Keratinocyte (primary cell): ENCODE measurements around the gene HABP2. TPM values are rescaled to one million over a fixed set of nuclear protein-coding genes. Genes with fewer than 3 reads are reported as not detected.

ENCODE experiments used
- DNase-seq: peaks from one replicate; pipeline ENCODE4 v3.0.0-alpha.2; 2011; ENCODE audit warnings: low read depth, missing footprints, low spot score
- FAIRE-seq: peaks from 2 replicates; lab custom pipeline; 2011; peaks lifted over from hg19 to GRCh38; lab: Jason Lieb, UNC
- H2AFZ ChIP-seq: 2 replicates; pipeline ENCODE4 v1.6.0; 2012; ENCODE audit warnings: low read length, control low read depth, inconsistent platforms; ENCODE audit not compliant: control insufficient read depth
- H3K27ac ChIP-seq: 2 replicates; pipeline ENCODE4 v1.5.1; 2011; ENCODE audit warnings: low read length; ENCODE audit not compliant: control insufficient read depth, insufficient read depth
- H3K27me3 ChIP-seq: 3 replicates; pipeline ENCODE4 v1.6.0; 2011; ENCODE audit warnings: low read length; ENCODE audit not compliant: control insufficient read depth, insufficient read depth; ENCODE audit errors: extremely low read depth
- H3K36me3 ChIP-seq, 2 experiments: 2 replicates in 1 of 2; 3 replicates in 1 of 2; pipeline ENCODE4 v1.5.1; 2011; ENCODE audit warnings: low read length in 2 of 2, mild to moderate bottlenecking in 1 of 2; ENCODE audit not compliant: control insufficient read depth in 2 of 2, insufficient read depth in 2 of 2; ENCODE audit errors: extremely low read depth in 1 of 2
- H3K4me1 ChIP-seq: 3 replicates; pipeline ENCODE4 v1.5.1; 2011; ENCODE audit warnings: low read length; ENCODE audit not compliant: control insufficient read depth, insufficient read depth; ENCODE audit errors: extremely low read depth
- H3K4me2 ChIP-seq: 3 replicates; pipeline ENCODE4 v1.6.0; 2011; ENCODE audit warnings: low read depth, low read length; ENCODE audit not compliant: control insufficient read depth, insufficient read depth; ENCODE audit errors: extremely low read depth
- H3K4me3 ChIP-seq, 3 experiments: fragments of 200-600 bp in 1 of 3; sonication (generic) in 1 of 3; 2 replicates in 2 of 3; 3 replicates in 1 of 3; pipeline ENCODE4 v1.5.1; 2011 to 2016; ENCODE audit warnings: low read length in 3 of 3, mild to moderate bottlenecking in 3 of 3, control low read depth in 2 of 3, inconsistent platforms in 1 of 3, low read depth in 1 of 3, mixed read lengths in 1 of 3, mixed run types in 1 of 3, moderate library complexity in 1 of 3; ENCODE audit not compliant: control insufficient read depth in 2 of 3, insufficient read depth in 2 of 3; ENCODE audit errors: extremely low read depth in 1 of 3
- H3K79me2 ChIP-seq: 2 replicates; pipeline ENCODE4 v1.6.0; 2012; ENCODE audit warnings: low read length; ENCODE audit not compliant: control insufficient read depth, insufficient read depth
- H3K9ac ChIP-seq: 3 replicates; pipeline ENCODE4 v1.6.0; 2011; ENCODE audit warnings: low read length; ENCODE audit not compliant: control insufficient read depth, insufficient read depth; ENCODE audit errors: extremely low read depth
- H3K9me1 ChIP-seq: 3 replicates; pipeline ENCODE4 v1.6.0; 2011; ENCODE audit warnings: low read length; ENCODE audit not compliant: control insufficient read depth, insufficient read depth; ENCODE audit errors: extremely low read depth
- H3K9me3 ChIP-seq: 2 replicates; pipeline ENCODE4 v1.5.1; 2012; ENCODE audit warnings: low read depth, low read length; ENCODE audit not compliant: control insufficient read depth
- H4K20me1 ChIP-seq: 3 replicates; pipeline ENCODE4 v1.6.0; 2011; ENCODE audit warnings: low read length; ENCODE audit not compliant: control insufficient read depth, insufficient read depth; ENCODE audit errors: extremely low read depth
- EZH2 ChIP-seq: IDR thresholded peaks from one replicate; pipeline ENCODE4 v1.6.1; 2012; ENCODE audit warnings: inconsistent platforms, mild to moderate bottlenecking, low read length, moderate library complexity
- dilution Hi-C: fragments of 300-500 bp; cut with MboI; formaldehyde crosslinking; loops from one replicate; pipeline ENCODE4 v1.7.0; 2020; ENCODE audit warnings: low sequenced_read_pairs; ENCODE audit not compliant: extremely low pct_ligation_motif_present
- polyA plus RNA-seq, 5 experiments: library from polyadenylated mRNA; depleted of rRNA in 3 of 5; stranded (reverse) in 3 of 5; stranded (forward) in 1 of 5; unstranded in 1 of 5; fragments of >200 nt; gene quantifications; 1 replicate in 1 of 5; 2 replicates in 3 of 5; 3 replicates in 1 of 5; pipeline versions ENCODE4 v1.2.1 to v1.2.3, GENCODE V29; 2011 to 2012; ENCODE audit warnings: missing spikeins in 2 of 5, low read depth in 1 of 5, low replicate concordance in 1 of 5
- TF ChIP-seq, protein P1 (sequence below), 3 experiments: IDR thresholded peaks in 1 of 3; conservative IDR thresholded peaks in 1 of 3; optimal IDR thresholded peaks in 1 of 3; 2 replicates in 2 of 3; 3 replicates in 1 of 3; pipeline versions ENCODE3 to v1.5.1; 2011; ENCODE audit warnings: low read length in 3 of 3, mild to moderate bottlenecking in 3 of 3, moderate library complexity in 2 of 3, control low read depth in 1 of 3, inconsistent platforms in 1 of 3; ENCODE audit not compliant: insufficient read depth in 2 of 3; ENCODE audit errors: extremely low read depth in 1 of 3

HABP2 gene
- polyA plus RNA-seq, 1 donor (not counting 4 experiments of a cell fraction or from before 2014, with no cell fraction given), result not detected

GRCh38 chr10:113534423-113534822 is 18.4 kb upstream of the HABP2 start:
- DNase-seq, result no peak
- no peaks in the 10 kb centered on the region for H3K9me1 ChIP-seq
- H3K4me3 ChIP-seq, result no peak overlapping the region
- H3K9me3 ChIP-seq, result no peaks in the 10 kb centered on the region
- H3K79me2 ChIP-seq, result no peaks in the 10 kb centered on the region
- H2AFZ ChIP-seq, result no peak overlapping the region
- no peaks in the 10 kb centered on the region for H4K20me1 ChIP-seq
- peaks cover 4% of the 10 kb centered on the region for H3K27me3 ChIP-seq
- H3K4me2 ChIP-seq, result no peak overlapping the region
- H3K4me1 ChIP-seq, result no peaks in the 10 kb centered on the region
- no peak overlapping the region for H3K27ac ChIP-seq
- dilution Hi-C loops, result no loop called here
- FAIRE-seq, result no peak
- H3K36me3 ChIP-seq, result no peaks in the 10 kb centered on the region
- TF ChIP-seq, protein P1, sequence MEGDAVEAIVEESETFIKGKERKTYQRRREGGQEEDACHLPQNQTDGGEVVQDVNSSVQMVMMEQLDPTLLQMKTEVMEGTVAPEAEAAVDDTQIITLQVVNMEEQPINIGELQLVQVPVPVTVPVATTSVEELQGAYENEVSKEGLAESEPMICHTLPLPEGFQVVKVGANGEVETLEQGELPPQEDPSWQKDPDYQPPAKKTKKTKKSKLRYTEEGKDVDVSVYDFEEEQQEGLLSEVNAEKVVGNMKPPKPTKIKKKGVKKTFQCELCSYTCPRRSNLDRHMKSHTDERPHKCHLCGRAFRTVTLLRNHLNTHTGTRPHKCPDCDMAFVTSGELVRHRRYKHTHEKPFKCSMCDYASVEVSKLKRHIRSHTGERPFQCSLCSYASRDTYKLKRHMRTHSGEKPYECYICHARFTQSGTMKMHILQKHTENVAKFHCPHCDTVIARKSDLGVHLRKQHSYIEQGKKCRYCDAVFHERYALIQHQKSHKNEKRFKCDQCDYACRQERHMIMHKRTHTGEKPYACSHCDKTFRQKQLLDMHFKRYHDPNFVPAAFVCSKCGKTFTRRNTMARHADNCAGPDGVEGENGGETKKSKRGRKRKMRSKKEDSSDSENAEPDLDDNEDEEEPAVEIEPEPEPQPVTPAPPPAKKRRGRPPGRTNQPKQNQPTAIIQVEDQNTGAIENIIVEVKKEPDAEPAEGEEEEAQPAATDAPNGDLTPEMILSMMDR (optimal IDR thresholded peaks at IDR 0.05 in 1 of 3, IDR thresholded peaks at IDR 0.05 in 1 of 3, conservative IDR thresholded peaks at IDR 0.05 in 1 of 3; ENCODE audit: extremely low read depth in 1 of 3, insufficient read depth in 2 of 3, low read length in 3 of 3), result no peak
- TF ChIP-seq EZH2, result no peak
- H3K9ac ChIP-seq, result no peak overlapping the region

GRCh38 chr10:113537672-113538071 is 15.2 kb upstream of the HABP2 start:
- no peak overlapping the region for H3K27ac ChIP-seq
- TF ChIP-seq, protein P1 (optimal IDR thresholded peaks at IDR 0.05 in 1 of 3, IDR thresholded peaks at IDR 0.05 in 1 of 3, conservative IDR thresholded peaks at IDR 0.05 in 1 of 3; ENCODE audit: extremely low read depth in 1 of 3, insufficient read depth in 2 of 3, low read length in 3 of 3), result no peak
- TF ChIP-seq EZH2, result no peak
- no peaks in the 10 kb centered on the region for H3K79me2 ChIP-seq
- no peaks in the 10 kb centered on the region for H3K9me3 ChIP-seq
- no peak overlapping the region for H3K9ac ChIP-seq
- dilution Hi-C loops, result no loop called here
- no peak overlapping the region for H3K4me3 ChIP-seq
- H3K4me1 ChIP-seq, result no peaks in the 10 kb centered on the region
- H2AFZ ChIP-seq, result no peak overlapping the region
- no peaks in the 10 kb centered on the region for H4K20me1 ChIP-seq
- no peak for FAIRE-seq
- H3K9me1 ChIP-seq, result no peaks in the 10 kb centered on the region
- H3K36me3 ChIP-seq, result no peaks in the 10 kb centered on the region
- DNase-seq, result no peak
- no peak overlapping the region for H3K4me2 ChIP-seq
- peaks cover 4% of the 10 kb centered on the region for H3K27me3 ChIP-seq
